SK-N-SH treated with all-trans-retinoic acid at 6 μM for 48 hours (cell line): ENCODE measurements around the gene CEP350.
A peak's percentile ranks its signal among the peaks of the same experiment; 100 is the strongest.
"Not testable (repeated sequence)": the region's sequence is repeated elsewhere in the genome, so short reads cannot be mapped to it uniquely, and the experiment has no call there.

ENCODE experiments used
- ATAC-seq: fragments of 200-7000 bp; cut with Tn5 transposase; 3 replicates; pipeline ENCODE4 v1.9.1; 2020; ENCODE audit warnings: mild to moderate bottlenecking, moderate library complexity
- BACH2 ChIP-seq: fragments of 250-450 bp; sonication (Bioruptor Pico); IDR thresholded peaks from 2 replicates; pipeline ENCODE4 v1.9.0; 2021; ENCODE audit warnings: mild to moderate bottlenecking, borderline replicate concordance
- CREB5 ChIP-seq: fragments of 250-450 bp; sonication (Bioruptor Pico); IDR thresholded peaks from 2 replicates; pipeline ENCODE4 v1.5.1; 2020; ENCODE audit warnings: low read depth, mild to moderate bottlenecking, moderate library complexity
- CSDC2 ChIP-seq: fragments of 250-450 bp; sonication (Bioruptor Pico); IDR thresholded peaks from 2 replicates; pipeline ENCODE4 v1.5.0; 2020; ENCODE audit warnings: mild to moderate bottlenecking, moderate library complexity
- CSRNP3 ChIP-seq: fragments of 250-450 bp; sonication (Bioruptor Pico); IDR thresholded peaks from 2 replicates; pipeline ENCODE4 v1.5.1; 2021; ENCODE audit warnings: mild to moderate bottlenecking, moderate library complexity
- ESRRG ChIP-seq: fragments of 250-450 bp; sonication (Bioruptor Pico); IDR thresholded peaks from 2 replicates; pipeline ENCODE4 v1.6.1; 2021; ENCODE audit warnings: mild to moderate bottlenecking
- GLIS3 ChIP-seq: fragments of 250-450 bp; sonication (Bioruptor Pico); IDR thresholded peaks from 2 replicates; pipeline ENCODE4 v1.5.0; 2020; ENCODE audit warnings: mild to moderate bottlenecking, moderate library complexity
- ISL1 ChIP-seq: fragments of 250-450 bp; sonication (Bioruptor Pico); IDR thresholded peaks from 2 replicates; pipeline ENCODE4 v2.1.2; 2022; ENCODE audit warnings: mild to moderate bottlenecking, moderate library complexity
- OSR1 ChIP-seq: fragments of 250-450 bp; sonication (Bioruptor Pico); IDR thresholded peaks from 2 replicates; pipeline ENCODE4 v1.8.0; 2022; ENCODE audit warnings: moderate library complexity, mild to moderate bottlenecking, inconsistent platforms
- PATZ1 ChIP-seq: fragments of 250-450 bp; sonication (Bioruptor Pico); IDR thresholded peaks from 2 replicates; pipeline ENCODE4 v1.8.0; 2020; ENCODE audit warnings: mild to moderate bottlenecking, moderate library complexity, borderline replicate concordance
- POU6F1 ChIP-seq: fragments of 250-450 bp; sonication (Bioruptor Pico); IDR thresholded peaks from 2 replicates; pipeline ENCODE4 v1.8.0; 2021; ENCODE audit warnings: low read depth, mild to moderate bottlenecking, moderate library complexity, borderline replicate concordance
- PPARA ChIP-seq: fragments of 250-450 bp; sonication (Bioruptor Pico); IDR thresholded peaks from 2 replicates; pipeline ENCODE4 v1.5.0; 2020; ENCODE audit warnings: mild to moderate bottlenecking, borderline replicate concordance
- RARB ChIP-seq: fragments of 250-450 bp; sonication (Bioruptor Pico); IDR thresholded peaks from 2 replicates; pipeline ENCODE4 v1.8.0; 2021; ENCODE audit warnings: mild to moderate bottlenecking, moderate library complexity
- TCF4 ChIP-seq: fragments of 250-450 bp; sonication (Bioruptor Pico); IDR thresholded peaks from 2 replicates; pipeline ENCODE4 v1.8.0; 2021; ENCODE audit warnings: mild to moderate bottlenecking, moderate library complexity, borderline replicate concordance
- TOX ChIP-seq: fragments of 250-450 bp; sonication (Bioruptor Pico); IDR thresholded peaks from 2 replicates; pipeline ENCODE4 v1.8.0; 2021; ENCODE audit warnings: mild to moderate bottlenecking, moderate library complexity, borderline replicate concordance
- TSHZ2 ChIP-seq: fragments of 250-450 bp; sonication (Bioruptor Pico); IDR thresholded peaks from 2 replicates; pipeline ENCODE4 v1.5.0; 2020; ENCODE audit warnings: mild to moderate bottlenecking, moderate library complexity
- ZC3H10 ChIP-seq: fragments of 250-450 bp; sonication (Bioruptor Pico); IDR thresholded peaks from 2 replicates; pipeline ENCODE4 v1.5.1; 2021; ENCODE audit warnings: mild to moderate bottlenecking, moderate library complexity
- ZFP30 ChIP-seq: fragments of 450-650 bp; formaldehyde crosslinking; IDR thresholded peaks from 2 replicates; pipeline ENCODE4 v1.5.0; 2022; ENCODE audit warnings: mild to moderate bottlenecking, moderate library complexity
- ZNF565 ChIP-seq: fragments of 450-650 bp; formaldehyde crosslinking; conservative IDR thresholded peaks from 2 replicates; pipeline ENCODE4 v1.5.0; 2020; ENCODE audit warnings: low read depth, mild to moderate bottlenecking, moderate library complexity
- ZNF70 ChIP-seq: fragments of 450-650 bp; formaldehyde crosslinking; IDR thresholded peaks from 2 replicates; pipeline ENCODE4 v1.5.0; 2020; ENCODE audit warnings: mild to moderate bottlenecking, moderate library complexity
- ZNF8 ChIP-seq: fragments of 450-650 bp; formaldehyde crosslinking; IDR thresholded peaks from 2 replicates; pipeline ENCODE4 v1.5.0; 2020; ENCODE audit warnings: mild to moderate bottlenecking, moderate library complexity

CEP350 gene

GRCh38 chr1:179958359-179958758, 3.7 kb downstream of the CEP350 start:
- no peak for ATAC-seq
- TF ChIP-seq PPARA (CRISPR knock-in tag), result no peak
- TF ChIP-seq CSDC2 (CRISPR knock-in tag), result no peak
- TF ChIP-seq TCF4, result no peak
- no peak for TF ChIP-seq CREB5 (CRISPR knock-in tag)
- no peak for TF ChIP-seq ESRRG
- TF ChIP-seq, all 23 proteins: peak for 0

- not testable (repeated sequence) for ATAC-seq
Measured at GRCh38 chr1:179962168-179962567, 7.6 kb downstream of the CEP350 start.

GRCh38 chr1:179966551-179966950, 11.9 kb downstream of the CEP350 start:
- no peak for TF ChIP-seq ZNF70
- no peak for TF ChIP-seq OSR1 (CRISPR knock-in tag)
- no peak for TF ChIP-seq CSDC2 (CRISPR knock-in tag)
- no peak for TF ChIP-seq CSRNP3 (CRISPR knock-in tag)
- no peak for TF ChIP-seq ZNF565 (CRISPR knock-in tag)
- no peak for TF ChIP-seq ISL1 (CRISPR knock-in tag)
- TF ChIP-seq RARB (CRISPR knock-in tag), result no peak
- TF ChIP-seq BACH2 (CRISPR knock-in tag), result no peak
- no peak for TF ChIP-seq ZNF8 (CRISPR knock-in tag)
- TF ChIP-seq ZC3H10 (CRISPR knock-in tag), result no peak
- no peak for TF ChIP-seq CREB5 (CRISPR knock-in tag)
- no peak for TF ChIP-seq GLIS3 (CRISPR knock-in tag)
- TF ChIP-seq ZFP30 (CRISPR knock-in tag), result no peak
- no peak for TF ChIP-seq TCF4

More at GRCh38 chr1:179962168-179962567, 7.6 kb downstream of the CEP350 start:
- TF ChIP-seq ZNF8 (CRISPR knock-in tag), result peak; percentile 32; the same call in 1 of the 2 replicates

GRCh38 chr1:179968284-179968993, 13.8 kb downstream of the CEP350 start:
- no peak for ATAC-seq
- TF ChIP-seq TCF4, result no peak
- TF ChIP-seq CSDC2 (CRISPR knock-in tag), result no peak
- TF ChIP-seq OSR1 (CRISPR knock-in tag), result no peak
- TF ChIP-seq ISL1 (CRISPR knock-in tag), result no peak
- TF ChIP-seq POU6F1 (CRISPR knock-in tag), result no peak
- no peak for TF ChIP-seq TOX (CRISPR knock-in tag)
- TF ChIP-seq ESRRG, result no peak
- TF ChIP-seq PATZ1 (CRISPR knock-in tag), result no peak
- TF ChIP-seq RARB (CRISPR knock-in tag), result no peak
- no peak for TF ChIP-seq GLIS3 (CRISPR knock-in tag)
- no peak for TF ChIP-seq TSHZ2 (CRISPR knock-in tag)

More at GRCh38 chr1:179966551-179966950, 11.9 kb downstream of the CEP350 start:
- no peak for ATAC-seq
